NCI-H2107 (cell line): ENCODE data around the gene SLC25A24.

Experiments
- DNase-seq: peaks from one replicate; lab custom pipeline; 2025; lab: John Stamatoyannopoulos, UW

The SLC25A24 gene

GRCh38 chr1:108096089-108096488 is 104.1 kb downstream of the SLC25A24 start:
- no peak for DNase-seq

- no peak for DNase-seq
Observed at GRCh38 chr1:108089477-108089876, 110.7 kb downstream of the SLC25A24 start.

- no peak for DNase-seq
Observed at GRCh38 chr1:108085628-108086027, 114.5 kb downstream of the SLC25A24 start.

- DNase-seq, result no peak
Observed at GRCh38 chr1:108084866-108085477, 115.2 kb downstream of the SLC25A24 start.
